Psoas muscle (tissue), 8 donors: ENCODE measurements around the gene FRYL. TPM values are rescaled to one million over a fixed set of nuclear protein-coding genes. Genes with fewer than 3 reads are reported as not detected.

Source experiments
- ATAC-seq, 4 donors: fragments of 200-7000 bp; cut with Tn5 transposase; one replicate each; pipeline ENCODE4 v1.9.1; 2020; ENCODE audit warnings: moderate library complexity in 3 of 4, mild to moderate bottlenecking in 2 of 4
- DNase-seq, 2 donors: peaks; one replicate each; pipeline ENCODE4 v3.0.0-alpha.2; 2020
- H3K27ac ChIP-seq: fragments of 200-600 bp; one replicate; pipeline ENCODE4 v1.8.0; 2022
- H3K27me3 ChIP-seq, 3 donors: fragments of 200-600 bp in 1 of 3; one replicate each; pipeline versions ENCODE4 v1.6.1 to v1.8.0; 2013 to 2022; ENCODE audit warnings: low read length in 2 of 3, mild to moderate bottlenecking in 2 of 3, moderate library complexity in 1 of 3; ENCODE audit not compliant: insufficient read depth in 3 of 3
- H3K36me3 ChIP-seq, 2 donors: fragments of 200-600 bp in 1 of 2; one replicate each; pipeline versions ENCODE4 v1.6.1 to v1.8.0; 2013 to 2022; ENCODE audit warnings: low read depth in 1 of 2, mild to moderate bottlenecking in 1 of 2, moderate library complexity in 1 of 2; ENCODE audit not compliant: insufficient read depth in 1 of 2
- H3K4me1 ChIP-seq: fragments of 200-600 bp; one replicate; pipeline ENCODE4 v1.8.0; 2022
- H3K4me3 ChIP-seq: fragments of 200-600 bp; one replicate; pipeline ENCODE4 v1.8.0; 2022; ENCODE audit warnings: mild to moderate bottlenecking
- H3K9me3 ChIP-seq: fragments of 200-600 bp; one replicate; pipeline ENCODE4 v1.8.0; 2022
- WGBS, 3 donors: extraction: QIAGEN DNeasy Blood & Tissue Kit; methylation state at CpG; one replicate each; pipeline versions ENCODE4 v1.1.6 to v1.1.7; 2013; 5-methylcytosine and 5-hydroxymethylcytosine counted together
- intact Hi-C, 2 donors: fragments of 100-400 bp; cut with DNase I; formaldehyde crosslinking; loops; one replicate each; pipeline versions ENCODE4 v1.11.0 to v1.14.2; 2022
- polyA plus RNA-seq, 3 donors: library from polyadenylated mRNA; stranded (reverse); fragments of 200-250 nt; gene quantifications; one replicate each; pipeline ENCODE4 v1.2.3, GENCODE V29; 2013
- total RNA-seq, 4 donors: library from RNA; stranded (reverse); fragmentation: NEBNext Ultra II Directional in 2 of 4; extraction: Animal tissue kit (Norgen Biotek cat#: 25700) in 2 of 4; gene quantifications; one replicate each; pipeline versions ENCODE4 v1.2.1 to v1.2.4, GENCODE V29; 2021 to 2023
- TF ChIP-seq, protein P1 (sequence below): fragments of 200-600 bp; IDR thresholded peaks from one replicate; pipeline ENCODE4 v1.8.0; 2022; ENCODE audit warnings: antibody characterized with exemption
- donor health status: healthy with polysubstance abuse.
- donor health status: DM: no; HTN: no; CAD: no; lungs with moderate emphysema.
- donor health status: Bipolar disorder and iron deficiency.
- donor health status: healthy.
- donor health status: DM: yes; HTN: yes; CAD: no.
- donor health status: DM: no; HTN: no; CAD: no.
- donor health status: DM: no; HTN: no; CAD: no.
- donor health status: DM: yes; HTN: yes; CAD: no.

FRYL gene
- total and polyA plus RNA-seq, 7 donors: 4.8 to 21.7 (median 15.0) TPM

DNA sequence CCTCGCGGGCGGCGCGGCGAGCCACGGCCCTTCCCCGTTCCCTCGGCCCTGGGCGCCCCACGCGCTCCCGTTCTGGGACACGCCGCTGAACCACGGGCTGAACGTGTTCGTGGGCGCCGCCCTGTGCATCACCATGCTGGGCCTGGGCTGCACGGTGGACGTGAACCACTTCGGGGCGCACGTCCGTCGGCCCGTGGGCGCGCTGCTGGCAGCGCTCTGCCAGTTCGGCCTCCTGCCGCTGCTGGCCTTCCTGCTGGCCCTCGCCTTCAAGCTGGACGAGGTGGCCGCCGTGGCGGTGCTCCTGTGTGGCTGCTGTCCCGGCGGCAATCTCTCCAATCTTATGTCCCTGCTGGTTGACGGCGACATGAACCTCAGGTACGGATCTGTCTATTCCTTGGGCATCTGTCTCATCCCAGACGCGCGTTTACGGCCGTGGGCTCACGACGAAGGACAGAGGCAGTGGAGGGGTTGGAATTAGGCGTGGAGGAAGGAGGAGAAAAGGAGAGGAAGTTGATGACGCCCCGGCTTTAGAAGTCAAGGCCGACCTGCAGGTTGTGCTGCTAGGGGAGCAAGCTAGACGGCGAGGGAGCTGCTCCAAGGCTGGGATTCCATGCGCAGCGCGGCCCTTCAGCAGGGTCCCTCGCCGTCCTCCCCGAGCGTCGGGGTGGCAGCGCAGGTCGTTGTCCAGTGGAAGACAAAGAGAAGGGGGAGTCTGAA lies 296.1 kb downstream of the FRYL start:
- TF ChIP-seq, protein P1, sequence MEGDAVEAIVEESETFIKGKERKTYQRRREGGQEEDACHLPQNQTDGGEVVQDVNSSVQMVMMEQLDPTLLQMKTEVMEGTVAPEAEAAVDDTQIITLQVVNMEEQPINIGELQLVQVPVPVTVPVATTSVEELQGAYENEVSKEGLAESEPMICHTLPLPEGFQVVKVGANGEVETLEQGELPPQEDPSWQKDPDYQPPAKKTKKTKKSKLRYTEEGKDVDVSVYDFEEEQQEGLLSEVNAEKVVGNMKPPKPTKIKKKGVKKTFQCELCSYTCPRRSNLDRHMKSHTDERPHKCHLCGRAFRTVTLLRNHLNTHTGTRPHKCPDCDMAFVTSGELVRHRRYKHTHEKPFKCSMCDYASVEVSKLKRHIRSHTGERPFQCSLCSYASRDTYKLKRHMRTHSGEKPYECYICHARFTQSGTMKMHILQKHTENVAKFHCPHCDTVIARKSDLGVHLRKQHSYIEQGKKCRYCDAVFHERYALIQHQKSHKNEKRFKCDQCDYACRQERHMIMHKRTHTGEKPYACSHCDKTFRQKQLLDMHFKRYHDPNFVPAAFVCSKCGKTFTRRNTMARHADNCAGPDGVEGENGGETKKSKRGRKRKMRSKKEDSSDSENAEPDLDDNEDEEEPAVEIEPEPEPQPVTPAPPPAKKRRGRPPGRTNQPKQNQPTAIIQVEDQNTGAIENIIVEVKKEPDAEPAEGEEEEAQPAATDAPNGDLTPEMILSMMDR: no peak
- Histone ChIP-seq H3K9me3 (no peaks in the 10 kb centered on the region), H3K27me3 (peaks cover 0 to 71% (median 25%) of the 10 kb centered on the region in 3 donors), H3K27ac (no peak overlapping the region), H3K4me1 (no peaks in the 10 kb centered on the region), H3K36me3 (no peaks in the 10 kb centered on the region), H3K4me3 (peak overlapping the region; percentile 54)
- DNase-seq (peak; percentile 22 to 47), ATAC-seq (peak in 1 of 4 donors; percentile 13)
- intact Hi-C loops: loop anchor here in 1 of 2 donors (10.0 kb wide), 1 partner anchor 159 kb away; no protein-coding TSS in a partner anchor
- WGBS, 3 donors: 7 to 9% (median 9%) methylated on average over 56 to 66 of the region's 66 CpGs

DNA sequence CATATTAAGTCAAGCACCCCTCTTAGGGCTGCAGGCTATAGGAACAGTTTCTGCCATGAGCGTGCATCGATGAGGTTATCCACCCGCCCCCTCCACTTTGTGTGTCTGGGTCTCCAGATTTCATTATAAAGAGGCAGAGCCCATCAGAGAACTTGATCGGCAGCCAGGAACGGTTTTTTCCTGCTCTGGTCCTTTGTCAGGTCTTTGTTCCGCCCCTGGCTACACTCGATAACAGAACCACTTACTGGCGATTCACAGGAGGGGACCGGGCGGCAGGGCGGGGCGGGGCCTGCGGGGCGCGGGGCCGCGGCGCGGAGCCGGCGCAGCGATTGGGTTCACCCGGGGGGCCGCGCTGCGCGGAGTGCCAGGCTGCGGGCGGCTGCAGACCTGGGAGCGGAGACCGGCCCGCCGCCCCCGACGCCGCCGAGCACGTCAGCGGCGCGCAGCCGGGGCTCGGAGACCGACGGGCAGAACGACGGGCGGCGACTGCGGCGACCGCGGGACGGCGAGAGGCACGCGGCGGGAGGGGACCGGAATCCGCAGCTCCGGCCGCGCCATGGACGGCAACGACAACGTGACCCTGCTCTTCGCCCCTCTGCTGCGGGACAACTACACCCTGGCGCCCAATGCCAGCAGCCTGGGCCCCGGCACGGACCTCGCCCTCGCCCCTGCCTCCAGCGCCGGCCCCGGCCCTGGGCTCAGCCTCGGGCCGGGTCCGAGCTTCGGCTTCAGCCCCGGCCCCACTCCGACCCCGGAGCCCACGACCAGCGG lies 296.9 kb downstream of the FRYL start, which contains the start of gene SLC10A4:
TSS of gene SLC10A4 (plus strand) at position 338 of the 771 bp plus-strand sequence. CDS start at position 557, 219 bp downstream.
- Histone ChIP-seq H3K36me3 (no peaks in the 10 kb centered on the region), H3K27me3 (peaks cover 0 to 64% (median 24%) of the 10 kb centered on the region in 3 donors), H3K4me3 (peak within 1 kb of the TSS; percentile 54), H3K4me1 (no peaks in the 10 kb centered on the region), H3K27ac (no peak within 1 kb of the TSS), H3K9me3 (no peaks in the 10 kb centered on the region)
- TF ChIP-seq, protein P1: no peak
- intact Hi-C loops: loop anchor here in 1 of 2 donors (10.0 kb wide), 1 partner anchor 158 kb away; no protein-coding TSS in a partner anchor
- peak in 1 of 2 donors; percentile 18 for DNase-seq
- ATAC-seq: peak in 1 of 4 donors; percentile 19
- WGBS, 3 donors: 2% methylated on average over 34 to 85 of the region's 85 CpGs

DNA sequence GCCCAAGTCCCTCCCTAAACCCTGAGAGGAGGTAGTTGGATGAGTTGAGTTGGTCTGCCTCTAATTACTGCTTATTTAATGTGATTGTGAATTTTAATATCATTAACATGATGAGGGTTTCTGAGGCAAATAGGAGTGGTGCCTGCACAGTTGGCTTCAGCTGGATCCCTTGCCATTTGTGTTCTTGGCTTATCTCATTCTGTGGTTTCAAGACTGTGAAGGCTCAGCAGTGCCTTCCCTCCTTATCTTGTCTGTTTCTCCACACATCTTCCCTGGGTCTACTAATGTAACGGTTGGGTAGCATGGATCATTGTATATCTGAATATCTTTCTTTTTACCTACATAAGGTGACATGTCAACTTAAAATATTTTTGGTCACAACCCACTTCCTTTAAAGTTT lies 298.5 kb downstream of the FRYL start:
- no peak for DNase-seq
- H3K9me3 ChIP-seq: no peaks in the 10 kb centered on the region
- no peak overlapping the region for H3K27ac ChIP-seq
- no peaks in the 10 kb centered on the region for H3K36me3 ChIP-seq
- ATAC-seq: no peak
- H3K4me1 ChIP-seq: no peaks in the 10 kb centered on the region
- no peak overlapping the region for H3K4me3 ChIP-seq
- TF ChIP-seq, protein P1: no peak
- peaks cover 0 to 50% (median 21%) of the 10 kb centered on the region in 3 donors for H3K27me3 ChIP-seq
- intact Hi-C loops: loop anchor here in 1 of 2 donors (10.0 kb wide), 1 partner anchor 157 kb away; no protein-coding TSS in a partner anchor
- 81 to 93% (median 91%) methylated on average over 1 of the region's 1 CpG for WGBS, 3 donors

DNA sequence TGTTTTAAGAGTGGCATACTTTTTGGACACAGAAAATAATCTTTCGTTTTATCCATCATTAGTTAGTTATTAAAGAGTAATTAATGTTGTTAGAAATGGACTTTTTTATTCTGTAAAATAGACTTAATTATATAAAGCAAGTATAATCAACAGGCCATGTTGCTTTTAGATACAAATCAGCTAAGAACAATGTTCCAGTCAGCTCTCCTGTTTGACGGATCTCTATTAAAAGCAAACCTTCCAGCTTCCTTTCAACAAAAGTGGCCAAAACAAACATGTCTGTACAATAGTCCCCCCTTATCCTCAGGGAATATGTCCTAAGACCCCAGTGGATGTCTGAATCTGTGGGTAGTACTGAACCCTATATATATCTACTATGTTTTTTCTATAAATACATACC lies 301.8 kb downstream of the FRYL start:
- WGBS, 3 donors: 65 to 71% (median 71%) methylated on average over 2 of the region's 2 CpGs
- ATAC-seq: no peak

More for the DNA sequence above, 301.8 kb downstream of the FRYL start:
- Histone ChIP-seq H3K9me3 (no peaks in the 10 kb centered on the region), H3K4me3 (no peak overlapping the region), H3K27ac (no peak overlapping the region), H3K27me3 (peaks cover 3 to 17% (median 4%) of the 10 kb centered on the region in 3 donors), H3K36me3 (no peaks in the 10 kb centered on the region), H3K4me1 (no peaks in the 10 kb centered on the region)
- TF ChIP-seq, protein P1: no peak
- intact Hi-C loops: no loop called here
- no peak for DNase-seq
